ENCODE results near the gene PDXDC1. TPM values are rescaled to one million over a fixed set of nuclear protein-coding genes. Genes with fewer than 3 reads are reported as not detected.
"Not testable (repeated sequence)": the region's sequence is repeated elsewhere in the genome, so short reads cannot be mapped to it uniquely, and the experiment has no call there.

The PDXDC1 gene
- total RNA-seq, 2 experiments from 2014 or later: 46.4 to 46.6 TPM

- H3K27me3 Mint-ChIP-seq (ENCODE audit: low read depth); ATAC-seq; H3K4me3 Mint-ChIP-seq; DNase-seq; H3K27ac Mint-ChIP-seq; H3K4me1 Mint-ChIP-seq (ENCODE audit: low read depth); H3K36me3 Mint-ChIP-seq (ENCODE audit: low read depth); H3K9me3 Mint-ChIP-seq (ENCODE audit: insufficient read depth); POLR2A ChIA-PET; CTCF ChIA-PET: not testable (repeated sequence)
These were observed 153.0 kb downstream of the PDXDC1 start for GRCh38 chr16:15127641-15128425.

GRCh38 chr16:15130256-15130932 is 155.6 kb downstream of the PDXDC1 start:
- H3K4me3 Mint-ChIP-seq; H3K27ac Mint-ChIP-seq; H3K9me3 Mint-ChIP-seq (ENCODE audit: insufficient read depth); ATAC-seq; H3K36me3 Mint-ChIP-seq (ENCODE audit: low read depth); H3K27me3 Mint-ChIP-seq (ENCODE audit: low read depth); POLR2A ChIA-PET; CTCF ChIA-PET; DNase-seq; H3K4me1 Mint-ChIP-seq (ENCODE audit: low read depth): not testable (repeated sequence)

DNA sequence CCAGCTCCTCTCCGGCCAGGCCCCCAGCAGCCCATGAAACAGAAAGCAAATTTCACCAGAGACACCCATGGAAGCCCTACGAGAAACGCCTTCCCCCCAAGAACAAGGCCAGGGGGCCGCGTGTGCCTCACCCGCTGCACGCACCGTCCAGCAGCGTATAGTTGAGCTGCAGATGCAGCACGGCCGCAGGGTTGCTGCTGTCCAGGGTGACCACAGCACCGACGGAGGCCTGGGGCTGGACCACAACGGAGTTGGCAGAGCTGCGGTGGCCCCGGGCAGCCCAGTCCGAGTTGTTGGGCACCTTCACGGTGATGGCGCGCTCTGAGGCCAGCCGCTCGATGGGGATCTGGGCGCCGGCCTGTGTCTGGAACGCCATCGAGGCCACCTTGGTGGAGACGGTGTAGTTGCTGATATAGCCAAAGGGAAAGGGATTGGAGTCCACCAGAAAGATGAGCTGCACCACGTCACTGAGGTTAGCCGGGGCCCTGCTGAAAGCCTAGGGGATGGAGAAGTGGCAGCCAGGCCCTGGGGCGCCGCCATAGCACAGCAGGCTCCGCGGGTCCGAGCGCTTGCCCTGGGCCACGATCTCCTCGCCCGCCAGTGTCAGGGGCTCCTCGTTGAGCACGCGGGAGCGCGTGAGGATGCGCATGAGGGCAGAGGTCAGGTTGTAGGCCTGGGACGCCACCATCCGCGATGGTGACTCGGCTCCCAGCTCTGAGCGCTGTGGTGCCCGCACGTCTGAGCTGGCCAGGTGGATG is 156.3 kb downstream of the PDXDC1 start:
- H3K27me3 Mint-ChIP-seq (ENCODE audit: low read depth); POLR2A ChIA-PET; H3K4me3 Mint-ChIP-seq; H3K27ac Mint-ChIP-seq; ATAC-seq; CTCF ChIA-PET; H3K36me3 Mint-ChIP-seq (ENCODE audit: low read depth); DNase-seq; H3K9me3 Mint-ChIP-seq (ENCODE audit: insufficient read depth); H3K4me1 Mint-ChIP-seq (ENCODE audit: low read depth): not testable (repeated sequence)

GRCh38 chr16:15132719-15133428 is 158.0 kb downstream of the PDXDC1 start:
- H3K9me3 Mint-ChIP-seq (ENCODE audit: insufficient read depth); POLR2A ChIA-PET; H3K27ac Mint-ChIP-seq; CTCF ChIA-PET; H3K36me3 Mint-ChIP-seq (ENCODE audit: low read depth); ATAC-seq; H3K4me3 Mint-ChIP-seq; H3K4me1 Mint-ChIP-seq (ENCODE audit: low read depth); H3K27me3 Mint-ChIP-seq (ENCODE audit: low read depth); DNase-seq: not testable (repeated sequence)

DNA sequence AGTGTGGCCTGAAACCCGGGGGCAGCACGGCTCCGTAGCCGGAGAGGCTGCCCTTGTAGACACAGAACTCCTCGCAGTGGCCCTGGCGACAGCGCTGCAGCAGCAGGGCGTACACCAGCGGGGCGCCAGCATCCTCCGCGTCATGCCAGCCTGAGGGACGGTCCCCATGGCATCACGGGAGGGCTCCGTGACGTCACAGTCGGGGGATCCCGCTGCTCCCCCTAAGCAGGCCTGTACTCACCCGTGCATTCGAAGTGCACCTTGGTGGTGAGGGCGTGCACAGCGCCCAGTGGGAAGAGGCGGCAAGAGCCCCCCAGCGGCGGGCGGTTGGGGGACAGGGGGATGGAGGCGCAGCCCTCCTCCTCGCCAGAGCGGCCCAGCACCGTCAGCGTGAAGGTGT is 158.7 kb downstream of the PDXDC1 start:
- H3K4me1 Mint-ChIP-seq (ENCODE audit: low read depth); POLR2A ChIA-PET; H3K9me3 Mint-ChIP-seq (ENCODE audit: insufficient read depth); DNase-seq; ATAC-seq; H3K27me3 Mint-ChIP-seq (ENCODE audit: low read depth); H3K27ac Mint-ChIP-seq; H3K36me3 Mint-ChIP-seq (ENCODE audit: low read depth); CTCF ChIA-PET; H3K4me3 Mint-ChIP-seq: not testable (repeated sequence)

GRCh38 chr16:15134752-15135482 is 160.1 kb downstream of the PDXDC1 start:
- H3K27ac Mint-ChIP-seq; POLR2A ChIA-PET; DNase-seq; CTCF ChIA-PET; H3K4me1 Mint-ChIP-seq (ENCODE audit: low read depth); H3K36me3 Mint-ChIP-seq (ENCODE audit: low read depth); H3K27me3 Mint-ChIP-seq (ENCODE audit: low read depth); H3K9me3 Mint-ChIP-seq (ENCODE audit: insufficient read depth); ATAC-seq; H3K4me3 Mint-ChIP-seq: not testable (repeated sequence)

DNA sequence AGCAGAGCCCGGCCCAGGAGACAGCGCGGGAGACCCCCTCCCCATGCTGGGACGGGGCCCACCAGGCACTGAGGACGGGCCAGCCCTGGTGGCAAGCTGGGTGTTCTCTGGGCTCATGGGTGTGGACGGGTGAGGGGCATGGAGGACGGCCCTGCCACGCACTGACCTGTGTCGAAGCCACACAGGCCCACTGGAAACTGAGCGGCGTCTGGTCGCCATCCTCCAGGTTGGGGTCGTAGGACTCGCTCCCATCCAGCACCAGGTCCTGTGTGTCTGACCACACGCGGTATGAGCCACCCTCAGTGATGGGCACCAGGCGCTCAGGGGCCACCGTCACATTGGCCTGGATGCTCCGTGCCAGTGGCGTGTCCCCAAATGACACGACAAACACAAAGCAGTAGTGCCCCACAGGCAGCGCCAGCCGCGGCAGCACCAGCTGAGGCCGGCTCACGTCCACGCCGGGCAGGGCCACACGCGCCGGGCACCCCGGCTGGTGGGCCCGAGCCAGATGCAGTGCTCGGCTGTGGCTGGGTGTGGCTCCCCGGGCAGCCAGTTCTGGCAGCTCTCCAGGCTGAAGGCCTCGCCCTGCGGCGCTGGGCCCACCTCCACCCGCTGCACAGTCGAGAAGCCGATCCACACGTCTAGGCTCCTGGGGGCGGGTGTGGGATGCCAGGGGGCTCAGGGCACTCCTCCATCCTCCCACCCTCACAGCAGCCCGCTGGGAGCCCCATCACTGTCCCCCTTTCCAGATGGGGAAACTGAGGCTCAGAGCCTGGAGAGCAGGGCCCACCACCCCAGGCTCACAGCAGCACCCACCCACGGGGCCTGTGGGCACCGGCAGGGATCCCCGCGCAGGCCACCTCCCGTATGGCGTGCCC is 160.9 kb downstream of the PDXDC1 start:
- H3K4me3 Mint-ChIP-seq; H3K4me1 Mint-ChIP-seq (ENCODE audit: low read depth); POLR2A ChIA-PET; ATAC-seq; H3K27me3 Mint-ChIP-seq (ENCODE audit: low read depth); H3K27ac Mint-ChIP-seq; H3K36me3 Mint-ChIP-seq (ENCODE audit: low read depth); H3K9me3 Mint-ChIP-seq (ENCODE audit: insufficient read depth); CTCF ChIA-PET; DNase-seq: not testable (repeated sequence)

- H3K27me3 Mint-ChIP-seq (ENCODE audit: low read depth); DNase-seq; H3K27ac Mint-ChIP-seq; H3K9me3 Mint-ChIP-seq (ENCODE audit: insufficient read depth); POLR2A ChIA-PET; CTCF ChIA-PET; H3K36me3 Mint-ChIP-seq (ENCODE audit: low read depth); H3K4me3 Mint-ChIP-seq; H3K4me1 Mint-ChIP-seq (ENCODE audit: low read depth); ATAC-seq: not testable (repeated sequence)
These were observed 162.7 kb downstream of the PDXDC1 start for GRCh38 chr16:15137514-15137913.

DNA sequence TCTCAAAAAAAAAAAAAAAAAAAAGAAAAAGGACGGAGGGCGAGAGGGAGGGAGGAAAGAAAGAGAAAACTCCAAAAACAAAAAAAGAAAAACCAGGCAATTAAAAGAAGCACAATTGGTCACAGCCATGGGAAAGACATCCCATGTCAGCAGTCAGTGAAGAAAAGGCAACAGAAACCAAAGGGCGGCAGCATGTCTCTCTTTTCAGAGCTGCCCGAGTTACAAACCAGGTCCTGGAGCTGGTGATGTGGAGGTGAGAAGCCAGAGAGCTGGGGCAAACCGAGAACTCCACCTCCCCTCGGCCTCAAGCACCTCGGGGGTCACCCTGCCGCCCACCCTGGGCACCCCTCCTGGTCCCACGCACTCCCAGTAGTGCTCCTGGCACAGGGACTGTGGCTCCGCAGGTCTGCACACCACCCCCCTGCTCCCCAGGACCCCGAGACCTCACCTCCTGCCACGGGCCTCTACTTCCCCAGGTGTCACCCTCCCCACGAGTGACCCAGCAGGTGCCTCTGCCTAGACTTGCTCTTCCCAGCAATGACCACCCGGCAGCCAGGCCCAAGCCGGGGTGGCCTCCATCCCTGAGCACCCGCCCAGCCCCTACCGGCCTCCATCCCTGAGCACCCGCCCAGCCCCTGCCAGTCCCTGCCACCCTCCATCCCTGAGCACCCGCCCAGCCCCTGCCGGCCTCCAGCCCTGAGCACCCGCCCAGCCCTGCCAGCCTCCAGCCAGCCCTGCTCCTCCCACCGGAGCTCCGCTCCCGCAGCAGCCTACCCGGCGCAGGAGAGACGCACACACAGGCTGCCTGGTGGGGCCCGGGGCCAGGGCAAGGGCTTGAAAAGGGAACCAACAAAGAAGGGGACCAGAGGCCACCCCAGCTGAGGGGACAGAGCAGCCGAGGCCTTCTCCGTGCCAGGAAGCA is 165.9 kb downstream of the PDXDC1 start:
- H3K27ac Mint-ChIP-seq: not testable (repeated sequence)

DNA sequence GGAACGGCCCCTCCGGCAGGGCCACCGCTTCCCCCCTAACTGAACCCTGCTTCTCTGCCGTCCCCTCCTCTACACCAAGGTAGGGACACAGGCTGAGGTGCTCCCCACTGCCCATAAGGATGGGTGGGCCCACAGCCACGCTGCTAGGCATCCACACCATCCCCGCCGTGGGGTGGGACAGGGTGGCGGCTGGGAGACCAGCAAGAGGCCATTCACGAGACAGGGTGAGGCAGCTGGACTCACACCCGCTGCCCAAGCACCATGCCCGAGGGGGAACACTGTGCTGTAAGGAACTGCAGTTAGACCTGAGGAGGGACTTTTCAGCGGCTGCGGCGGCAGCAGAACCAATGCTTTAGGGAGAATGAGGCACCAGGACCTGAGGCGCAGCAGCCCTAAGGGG is 166.8 kb downstream of the PDXDC1 start:
- ChIA-PET CTCF (no interaction called here), POLR2A (no interaction called here)
- Mint-ChIP-seq H3K27ac (no peak overlapping the region), H3K27me3 (ENCODE audit: low read depth) (no peaks in the 10 kb centered on the region), H3K4me3 (no peak overlapping the region), H3K36me3 (ENCODE audit: low read depth) (no peaks in the 10 kb centered on the region), H3K4me1 (ENCODE audit: low read depth) (peaks cover 2% of the 10 kb centered on the region), H3K9me3 (ENCODE audit: insufficient read depth) (no peaks in the 10 kb centered on the region)
- ATAC-seq (no peak), DNase-seq (no peak)

More for the DNA sequence above, 165.9 kb downstream of the PDXDC1 start:
- H3K27me3 Mint-ChIP-seq (ENCODE audit: low read depth); H3K4me1 Mint-ChIP-seq (ENCODE audit: low read depth); CTCF ChIA-PET; DNase-seq; H3K4me3 Mint-ChIP-seq; H3K36me3 Mint-ChIP-seq (ENCODE audit: low read depth); ATAC-seq; H3K9me3 Mint-ChIP-seq (ENCODE audit: insufficient read depth); POLR2A ChIA-PET: not testable (repeated sequence)
